DMS79 (cell line): Measurements from ENCODE around the gene PDZD2.
A peak's percentile ranks its signal among the peaks of the same experiment; 100 is the strongest.
"Not testable (repeated sequence)": the region's sequence is repeated elsewhere in the genome, so short reads cannot be mapped to it uniquely, and the experiment has no call there.

Experiments used
- DNase-seq: peaks from one replicate; lab custom pipeline; 2025; lab: John Stamatoyannopoulos, UW

Gene PDZD2

GRCh38 chr5:31638748-31639418 is at the start of gene PDZD2:
Gene PDZD2, plus strand, starts transcription at chr5:31639131.
- DNase-seq: peak; percentile 19

- no peak for DNase-seq
Measured at GRCh38 chr5:31593665-31594064, 45.3 kb upstream of the PDZD2 start.

GRCh38 chr5:31596354-31596753 is 42.6 kb upstream of the PDZD2 start:
- no peak for DNase-seq

- no peak for DNase-seq
Measured at GRCh38 chr5:31598640-31599611, 40.0 kb upstream of the PDZD2 start.

DNA sequence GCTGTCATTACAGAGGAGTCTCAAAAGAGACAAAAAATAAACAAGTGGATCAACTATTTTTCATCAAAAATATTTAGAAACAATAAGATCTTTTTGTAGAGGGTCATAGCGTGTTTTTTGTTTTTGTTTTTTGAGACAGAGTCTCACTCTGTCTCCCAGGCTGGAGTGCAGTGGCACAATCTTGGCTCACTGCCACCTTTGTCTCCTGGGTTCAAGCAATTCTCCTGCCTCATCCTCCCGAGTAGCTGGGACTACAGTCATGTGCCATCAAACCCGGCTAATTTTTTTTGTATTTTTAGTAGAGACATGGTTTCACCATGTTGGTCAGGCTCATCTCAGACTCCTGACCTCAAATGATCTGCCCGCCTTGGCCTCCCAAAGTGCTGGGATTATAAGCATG is 36.6 kb upstream of the PDZD2 start:
- DNase-seq: not testable (repeated sequence)

- no peak for DNase-seq
Measured at GRCh38 chr5:31604240-31604639, 34.7 kb upstream of the PDZD2 start.

DNA sequence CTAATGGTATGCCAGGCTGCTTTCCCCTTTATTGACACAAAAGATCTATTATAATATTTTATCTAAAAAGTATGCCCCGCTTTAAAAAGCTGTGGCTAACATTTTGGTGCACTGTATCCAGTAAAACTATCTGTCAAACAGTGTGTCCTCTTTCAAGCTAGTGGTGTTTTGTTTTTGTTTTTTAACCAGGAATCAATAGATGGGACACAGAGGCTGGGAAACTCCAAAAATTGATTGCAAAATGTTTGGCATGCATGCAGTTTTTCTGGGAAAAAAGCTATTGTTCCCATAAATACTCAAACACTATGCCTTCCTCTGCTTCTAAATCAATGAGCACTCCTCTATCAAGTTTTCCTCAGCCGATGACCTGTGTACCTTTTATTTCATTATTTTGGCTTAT is 34.3 kb upstream of the PDZD2 start:
- DNase-seq: no peak

- no peak for DNase-seq
Measured at GRCh38 chr5:31605920-31606319, 33.0 kb upstream of the PDZD2 start.

- DNase-seq: no peak
Measured at GRCh38 chr5:31607546-31607945, 31.4 kb upstream of the PDZD2 start.

DNA sequence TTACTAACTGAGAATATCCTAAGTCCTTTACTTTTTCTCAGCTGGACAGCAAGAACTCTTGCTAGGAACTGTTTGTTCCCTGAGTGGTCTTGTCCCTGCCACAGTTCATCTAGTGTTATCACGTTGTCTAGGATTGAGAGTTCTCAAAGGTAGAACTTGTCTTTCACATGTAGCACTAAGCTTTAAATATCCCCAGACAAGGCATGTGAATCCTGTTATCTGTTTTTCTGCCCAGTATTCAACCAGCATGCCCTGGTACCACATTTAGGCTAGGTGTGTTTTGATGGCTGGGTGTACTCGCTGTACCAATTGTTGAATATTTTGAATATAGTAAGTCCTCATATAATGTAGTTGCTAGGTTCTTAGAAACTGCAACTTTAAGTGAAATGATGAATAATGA is 27.9 kb upstream of the PDZD2 start:
- no peak for DNase-seq

- DNase-seq: no peak
Measured at GRCh38 chr5:31613651-31614050, 25.3 kb upstream of the PDZD2 start.

DNA sequence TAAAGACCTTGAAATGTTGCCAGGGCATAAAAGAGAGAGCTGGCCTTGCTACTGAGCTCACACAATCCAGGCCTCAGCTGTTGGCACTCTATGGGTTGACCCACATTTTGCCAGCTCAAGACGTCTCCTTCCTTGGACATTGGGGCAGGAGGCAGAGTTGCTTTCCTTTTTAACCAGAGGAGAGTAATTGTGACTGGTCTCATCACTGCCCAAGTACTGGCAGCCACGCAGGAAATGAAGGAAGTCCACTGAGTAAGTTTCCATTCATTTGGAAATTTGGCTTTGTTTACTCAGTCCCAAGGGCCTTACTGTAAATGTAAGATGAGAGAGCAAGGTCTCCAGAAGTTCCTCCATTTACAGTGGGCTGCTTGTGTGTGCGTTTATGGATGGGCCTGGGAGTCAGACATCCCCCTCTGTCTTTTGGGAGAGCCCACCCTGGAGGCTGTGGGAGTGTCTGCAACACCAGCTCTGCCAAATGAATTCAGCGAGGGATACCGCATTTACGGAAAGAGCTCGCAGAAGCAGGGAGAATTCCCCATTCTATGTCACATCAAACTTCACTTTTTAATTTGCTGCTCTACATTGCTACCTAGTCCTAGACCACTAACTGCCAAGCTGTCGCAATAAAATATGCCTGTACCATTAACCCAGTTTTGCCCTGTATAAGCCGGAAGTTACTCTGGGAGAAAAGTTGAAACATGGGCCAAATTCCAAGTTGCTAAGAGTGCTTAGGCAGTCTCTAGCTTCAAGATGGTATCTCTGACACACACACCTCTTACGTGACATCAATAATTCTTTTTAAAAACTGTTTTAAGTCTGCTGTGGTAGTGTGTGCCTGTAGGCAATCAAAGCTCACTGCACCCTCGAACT is 24.5 kb upstream of the PDZD2 start:
- DNase-seq: no peak

- no peak for DNase-seq
Measured at GRCh38 chr5:31617867-31618266, 21.1 kb upstream of the PDZD2 start.

DNA sequence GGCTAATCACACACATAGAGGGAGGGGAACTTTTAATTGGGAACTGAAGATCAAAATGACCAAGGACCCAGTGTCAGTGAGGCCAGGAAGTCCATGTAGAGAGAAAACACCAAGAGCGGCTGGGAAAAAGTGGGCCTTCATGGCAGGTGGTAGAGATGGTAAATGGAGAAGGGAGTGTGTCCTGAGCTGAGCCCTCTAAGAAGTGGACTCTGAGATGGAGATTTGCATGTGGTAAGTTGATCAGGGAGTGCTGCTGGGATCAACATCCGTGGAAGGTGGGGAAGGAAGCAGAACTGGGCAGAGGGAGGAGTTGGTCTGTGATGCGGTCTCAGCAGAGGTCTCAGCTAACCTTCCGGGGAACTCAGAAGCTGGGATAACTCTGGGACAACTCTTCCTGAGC is 18.9 kb upstream of the PDZD2 start:
- DNase-seq: no peak

DNA sequence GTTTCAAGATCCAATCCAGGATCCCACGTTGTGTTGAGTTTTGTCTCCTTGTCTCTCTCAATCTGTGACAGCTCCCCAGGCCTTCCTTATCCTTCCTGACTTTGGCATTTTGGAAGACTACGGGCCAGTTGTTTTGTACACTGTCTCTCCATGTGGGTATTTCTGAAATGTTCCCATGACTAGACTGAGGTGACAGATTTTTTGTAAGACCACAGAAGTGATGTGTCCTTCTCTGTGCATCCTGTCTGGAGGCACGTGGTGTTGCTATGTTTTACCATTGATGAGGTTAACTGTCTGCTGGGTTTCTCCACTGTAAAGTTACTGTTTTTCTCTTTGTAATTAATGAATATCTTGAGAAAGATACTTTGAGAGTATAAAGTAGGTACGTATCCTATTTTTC is 15.7 kb upstream of the PDZD2 start:
- DNase-seq: no peak

DNA sequence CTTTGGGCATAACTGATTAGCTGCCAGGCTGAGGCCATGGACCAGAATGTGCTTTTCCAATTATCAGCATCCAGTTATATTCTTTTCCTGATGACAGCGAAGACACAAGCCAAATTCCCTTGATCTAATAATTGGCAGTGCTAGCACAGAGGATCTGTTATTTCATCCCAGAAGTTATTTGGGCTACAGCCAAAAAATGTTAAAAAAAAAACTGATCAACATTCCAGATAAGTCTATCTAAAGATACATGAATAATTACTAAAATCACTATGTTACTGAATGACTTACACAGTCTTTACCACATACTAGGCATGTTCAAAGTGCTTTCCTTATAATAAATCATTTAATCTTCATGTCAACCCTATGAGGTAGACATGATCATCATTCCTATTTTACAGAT is 13.5 kb upstream of the PDZD2 start:
- no peak for DNase-seq

GRCh38 chr5:31626156-31626555 is 12.8 kb upstream of the PDZD2 start:
- no peak for DNase-seq

GRCh38 chr5:31626604-31627234 is 12.2 kb upstream of the PDZD2 start:
- DNase-seq: no peak

DNA sequence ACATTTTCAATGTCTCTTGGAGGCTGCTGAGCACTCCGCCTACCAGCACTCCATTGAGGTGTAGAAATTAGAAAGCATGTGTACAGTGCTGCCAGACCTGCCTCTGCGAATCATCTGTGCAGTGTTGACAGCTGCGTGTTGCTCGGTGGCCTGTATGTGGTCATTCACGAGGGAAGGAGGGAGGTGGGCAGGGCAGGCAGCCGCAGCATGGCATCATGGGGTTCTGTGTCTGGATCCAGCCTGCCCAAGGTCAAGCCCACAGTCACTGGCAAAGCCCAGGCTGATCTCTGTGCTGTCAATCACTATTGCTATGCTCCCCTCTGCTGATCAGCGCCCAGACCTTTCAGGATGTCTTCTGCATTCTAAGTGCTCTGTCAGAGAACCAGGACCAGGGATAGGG is 8.0 kb upstream of the PDZD2 start:
- no peak for DNase-seq

GRCh38 chr5:31632460-31632859 is 6.5 kb upstream of the PDZD2 start:
- DNase-seq: no peak

DNA sequence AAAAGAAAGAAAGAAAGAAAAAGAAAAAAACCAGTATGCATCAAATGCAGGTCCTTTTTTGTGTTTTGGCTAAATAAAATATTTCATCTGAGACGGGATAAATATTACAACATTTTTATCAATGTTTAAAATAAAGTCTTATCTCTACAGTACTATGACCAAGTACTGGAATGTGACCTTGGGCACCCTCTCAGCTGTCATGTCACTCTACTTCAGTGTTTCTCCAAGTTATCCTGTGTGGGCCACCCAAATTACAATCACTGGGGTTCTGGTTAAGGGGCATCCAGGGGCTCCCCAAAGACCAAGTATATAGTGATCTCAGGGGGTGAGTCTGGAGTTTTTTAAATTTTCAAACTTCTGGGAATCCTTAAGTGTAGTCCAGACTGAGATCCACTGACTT is 3.5 kb upstream of the PDZD2 start:
- DNase-seq: no peak

DNA sequence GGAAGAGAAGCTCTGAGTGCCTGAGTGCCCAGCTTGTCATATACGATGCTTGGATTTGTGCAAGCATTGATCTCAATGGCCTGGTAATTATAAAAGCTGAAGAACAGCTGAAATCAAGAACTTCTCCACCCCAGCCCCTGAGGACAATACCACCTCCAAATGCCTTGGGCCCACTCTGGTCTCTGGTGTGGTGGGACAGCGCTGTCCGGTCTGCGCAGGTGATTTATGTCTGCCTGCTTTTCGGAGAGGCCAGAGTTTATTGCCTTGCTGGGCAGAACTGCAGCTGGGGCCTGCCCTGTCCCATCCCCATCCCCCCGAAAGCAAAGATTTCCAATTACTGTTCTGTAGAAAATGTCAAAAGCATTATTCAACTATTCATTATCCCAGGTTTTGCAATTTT is 1.1 kb upstream of the PDZD2 start:
- DNase-seq: no peak
